ENCODE data around the gene MYO19.
A peak's percentile ranks its signal among the peaks of the same experiment; 100 is the strongest.

Gene MYO19, protein sequence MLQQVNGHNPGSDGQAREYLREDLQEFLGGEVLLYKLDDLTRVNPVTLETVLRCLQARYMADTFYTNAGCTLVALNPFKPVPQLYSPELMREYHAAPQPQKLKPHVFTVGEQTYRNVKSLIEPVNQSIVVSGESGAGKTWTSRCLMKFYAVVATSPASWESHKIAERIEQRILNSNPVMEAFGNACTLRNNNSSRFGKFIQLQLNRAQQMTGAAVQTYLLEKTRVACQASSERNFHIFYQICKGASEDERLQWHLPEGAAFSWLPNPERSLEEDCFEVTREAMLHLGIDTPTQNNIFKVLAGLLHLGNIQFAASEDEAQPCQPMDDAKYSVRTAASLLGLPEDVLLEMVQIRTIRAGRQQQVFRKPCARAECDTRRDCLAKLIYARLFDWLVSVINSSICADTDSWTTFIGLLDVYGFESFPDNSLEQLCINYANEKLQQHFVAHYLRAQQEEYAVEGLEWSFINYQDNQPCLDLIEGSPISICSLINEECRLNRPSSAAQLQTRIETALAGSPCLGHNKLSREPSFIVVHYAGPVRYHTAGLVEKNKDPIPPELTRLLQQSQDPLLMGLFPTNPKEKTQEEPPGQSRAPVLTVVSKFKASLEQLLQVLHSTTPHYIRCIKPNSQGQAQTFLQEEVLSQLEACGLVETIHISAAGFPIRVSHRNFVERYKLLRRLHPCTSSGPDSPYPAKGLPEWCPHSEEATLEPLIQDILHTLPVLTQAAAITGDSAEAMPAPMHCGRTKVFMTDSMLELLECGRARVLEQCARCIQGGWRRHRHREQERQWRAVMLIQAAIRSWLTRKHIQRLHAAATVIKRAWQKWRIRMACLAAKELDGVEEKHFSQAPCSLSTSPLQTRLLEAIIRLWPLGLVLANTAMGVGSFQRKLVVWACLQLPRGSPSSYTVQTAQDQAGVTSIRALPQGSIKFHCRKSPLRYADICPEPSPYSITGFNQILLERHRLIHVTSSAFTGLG

DNA sequence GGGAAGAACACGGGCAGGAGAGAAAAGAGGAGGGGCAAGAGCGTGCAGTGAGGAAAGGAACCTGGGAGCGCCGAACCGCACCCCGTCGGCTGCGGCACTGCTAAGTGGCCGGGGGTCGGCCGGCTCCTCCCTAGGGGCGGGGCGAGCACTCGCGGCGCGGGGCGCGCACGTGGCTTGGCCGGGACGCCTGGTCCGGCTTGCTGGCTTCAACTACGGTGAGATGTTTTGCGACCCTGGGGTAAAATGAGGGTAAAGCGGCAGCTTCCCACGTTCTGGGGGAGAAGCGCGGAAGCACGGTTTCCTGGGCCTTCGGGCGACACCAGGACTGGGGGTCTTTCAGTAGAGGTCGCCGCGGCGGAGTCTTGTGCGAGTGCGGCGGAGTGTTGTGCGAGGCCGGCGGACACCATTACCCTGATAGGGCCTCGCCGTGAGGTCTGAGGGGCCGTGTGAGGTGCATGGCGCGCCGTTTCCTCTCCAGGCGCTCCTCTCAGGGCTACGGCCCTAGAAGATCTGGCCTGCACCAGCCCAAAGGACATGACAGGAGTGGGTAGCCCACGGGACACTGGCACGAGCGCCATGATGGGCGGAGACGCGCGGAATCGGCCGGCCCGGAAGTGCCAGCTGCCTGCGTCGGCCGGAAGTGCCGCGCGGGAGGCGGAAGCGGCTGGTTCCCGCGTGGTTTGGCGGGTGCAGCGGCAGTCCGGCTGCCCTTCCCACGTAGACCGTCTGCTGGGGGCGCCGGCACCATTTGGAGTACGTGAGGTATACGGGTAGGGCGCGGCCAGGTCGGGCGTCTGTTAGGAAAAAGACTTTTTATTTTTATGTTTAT, at the start of gene MYO19, which contains the start of gene PIGW:
TSS of gene MYO19 (minus strand) at position 29 of the 829 bp plus-strand sequence. CDS start 2,330 bp downstream, outside the sequence.
TSS of gene PIGW (plus strand) at position 148 of the 829 bp plus-strand sequence. CDS start 2,115 bp downstream, outside the sequence.
- DNase-seq (ENCODE audit: low read depth): peak; percentile 81

DNA sequence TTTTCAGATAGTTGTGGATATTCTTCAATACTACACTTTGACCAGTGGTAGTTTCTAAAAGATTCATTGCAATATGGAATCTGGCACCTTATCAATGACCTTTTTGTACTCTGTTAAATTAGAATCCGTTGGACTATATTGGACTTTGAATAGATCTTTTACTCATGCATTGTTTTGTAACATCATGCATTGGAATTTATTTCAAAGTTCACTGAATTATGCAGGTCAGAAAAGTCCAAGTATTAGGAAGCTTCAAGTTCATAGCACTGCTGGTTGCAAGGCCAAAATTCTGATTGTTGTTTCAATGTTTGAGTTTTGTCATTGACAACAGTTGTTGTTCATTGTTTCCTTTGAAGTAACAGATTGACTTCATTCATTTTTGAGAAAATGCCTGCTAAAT, 49.1 kb upstream of the MYO19 start:
- DNase-seq (ENCODE audit: low read depth): no peak

DNA sequence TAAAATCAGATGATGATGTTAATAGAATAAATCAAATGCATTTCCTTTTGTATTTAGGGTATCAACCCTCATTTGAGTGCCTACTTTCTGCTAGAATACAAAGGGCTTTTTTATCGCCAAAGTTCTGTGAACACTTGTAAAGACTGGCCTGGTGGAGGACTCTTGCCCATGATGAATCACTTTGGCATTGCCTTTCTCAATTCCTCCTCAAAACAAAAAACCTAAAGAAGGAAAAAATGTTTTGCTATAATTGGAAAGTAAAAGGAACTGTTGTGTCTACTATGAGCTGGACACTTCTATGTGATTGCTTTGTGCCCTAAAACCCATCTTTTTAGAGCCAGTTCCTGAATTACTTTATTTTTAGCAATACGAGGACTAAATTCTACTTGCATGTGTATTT, 44.0 kb upstream of the MYO19 start:
- DNase-seq (ENCODE audit: low read depth): no peak

DNA sequence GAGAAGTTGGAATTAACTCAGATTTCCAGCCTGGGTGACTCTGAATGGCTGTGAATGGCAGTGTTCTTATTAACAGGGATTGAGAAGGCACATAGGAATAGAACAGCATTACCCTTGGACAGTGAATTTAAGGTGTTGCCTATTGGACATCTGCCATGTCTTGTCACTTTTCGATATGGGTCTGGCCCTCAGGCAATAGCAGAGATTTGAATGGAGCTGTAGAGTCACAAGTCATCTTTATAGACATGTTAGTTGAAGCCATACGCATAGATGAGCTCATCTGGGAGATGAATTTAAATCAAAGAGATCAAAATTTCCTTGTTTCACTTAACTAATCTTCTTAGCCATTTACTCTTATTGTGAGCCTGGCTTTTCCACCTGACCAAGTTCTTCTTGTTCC, 42.1 kb upstream of the MYO19 start:
- DNase-seq (ENCODE audit: low read depth): no peak

DNA sequence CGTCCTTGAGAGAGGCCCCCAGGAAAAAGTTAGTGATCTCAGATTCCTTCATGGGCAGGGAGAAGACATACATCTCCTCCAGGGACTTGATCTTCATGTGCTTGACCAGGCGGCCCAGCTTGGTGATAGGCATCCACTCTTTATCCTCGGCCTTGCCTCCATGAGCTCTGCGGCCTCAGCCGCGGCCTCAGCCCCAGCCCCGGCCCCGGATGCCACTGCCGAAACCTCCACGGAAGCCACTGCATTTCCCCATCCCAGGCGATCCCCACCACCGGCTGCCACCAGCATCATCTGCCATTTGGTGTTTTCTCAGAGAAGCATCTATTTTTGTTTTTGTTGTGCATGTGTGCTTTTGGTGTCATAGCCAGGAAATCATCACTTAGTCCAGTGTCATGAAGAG, 40.4 kb upstream of the MYO19 start:
- DNase-seq (ENCODE audit: low read depth): no peak

DNA sequence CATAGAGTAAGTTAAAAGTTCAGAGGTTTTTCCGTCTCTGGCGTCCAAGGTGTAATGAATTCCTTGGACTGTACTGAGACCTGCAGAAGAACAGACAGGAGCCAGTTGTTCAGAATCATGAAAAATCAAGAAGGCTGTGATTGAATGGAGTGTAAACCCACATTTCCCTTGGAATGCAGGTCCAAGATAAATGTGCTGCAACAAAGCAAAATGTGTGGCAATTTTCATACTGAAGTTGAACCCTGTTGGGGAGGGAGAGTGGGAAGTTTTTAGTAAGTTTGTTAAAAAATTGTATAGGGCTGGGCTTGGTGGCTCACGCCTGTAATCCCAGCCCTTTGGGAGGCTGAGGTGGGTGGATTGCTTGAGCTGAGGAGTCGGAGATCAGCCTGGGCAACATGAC, 31.4 kb upstream of the MYO19 start:
- DNase-seq (ENCODE audit: low read depth): no peak

DNA sequence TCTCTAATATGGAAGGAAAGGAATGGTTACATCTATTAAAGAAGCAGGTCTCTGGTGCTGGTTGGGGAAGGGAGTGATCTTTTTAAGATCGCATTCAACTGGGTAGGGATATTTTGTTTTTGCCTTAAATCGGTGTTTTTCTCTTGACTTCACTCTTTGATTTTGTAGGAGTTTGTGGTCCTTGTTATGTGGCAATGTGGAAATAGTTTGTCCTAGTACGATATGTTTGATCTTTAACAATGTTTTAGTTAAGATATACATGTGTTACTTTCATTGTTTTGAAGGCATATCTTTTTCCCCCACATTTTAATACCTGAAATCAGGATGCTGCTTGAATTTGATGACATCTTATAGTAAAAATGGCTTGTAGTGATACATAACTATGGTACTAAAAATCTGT, 18.8 kb upstream of the MYO19 start:
- DNase-seq (ENCODE audit: low read depth): no peak

DNA sequence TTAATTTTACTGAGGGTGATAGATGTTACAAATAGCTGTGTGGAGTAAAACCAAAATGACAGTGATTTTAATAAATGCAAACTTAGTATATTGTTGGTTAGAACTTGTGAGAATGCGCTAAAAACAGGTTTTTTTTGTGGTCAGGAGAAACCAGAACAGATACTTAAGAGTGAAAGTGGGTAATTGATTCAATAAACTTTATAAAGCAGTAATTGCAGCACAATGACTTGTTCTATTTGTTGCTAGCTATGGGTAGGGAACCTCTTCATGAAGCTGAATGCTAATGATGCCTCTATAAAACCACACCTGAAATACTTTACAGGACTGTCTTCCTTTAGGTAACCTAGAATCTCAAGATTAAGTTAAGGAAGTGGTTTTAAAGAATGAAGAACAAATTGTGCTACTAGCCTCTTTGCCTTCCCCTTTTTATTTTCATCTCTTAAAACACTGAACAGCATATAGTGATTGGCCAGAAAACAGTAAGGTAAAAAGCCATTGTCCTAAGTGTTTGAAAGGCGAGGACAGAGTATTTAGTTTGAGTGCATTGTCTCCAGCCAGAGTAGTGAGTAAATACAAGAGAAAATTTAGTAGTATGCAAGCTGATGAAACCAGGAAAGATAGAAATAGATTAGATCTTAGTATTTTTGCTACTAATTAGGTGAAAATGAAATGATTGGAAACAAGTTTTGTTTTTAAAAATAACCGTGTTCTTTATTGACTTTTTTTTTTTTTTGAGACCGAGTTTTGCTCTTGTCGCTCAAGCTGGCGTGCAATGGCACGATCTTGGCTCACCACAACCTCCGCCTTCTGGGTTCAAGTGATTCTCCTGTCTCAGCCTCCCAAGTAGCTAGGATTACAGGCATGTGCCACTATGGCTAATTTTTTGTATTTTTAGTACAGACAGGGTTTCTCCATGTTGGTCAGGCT, 16.1 kb upstream of the MYO19 start:
- DNase-seq (ENCODE audit: low read depth): no peak

DNA sequence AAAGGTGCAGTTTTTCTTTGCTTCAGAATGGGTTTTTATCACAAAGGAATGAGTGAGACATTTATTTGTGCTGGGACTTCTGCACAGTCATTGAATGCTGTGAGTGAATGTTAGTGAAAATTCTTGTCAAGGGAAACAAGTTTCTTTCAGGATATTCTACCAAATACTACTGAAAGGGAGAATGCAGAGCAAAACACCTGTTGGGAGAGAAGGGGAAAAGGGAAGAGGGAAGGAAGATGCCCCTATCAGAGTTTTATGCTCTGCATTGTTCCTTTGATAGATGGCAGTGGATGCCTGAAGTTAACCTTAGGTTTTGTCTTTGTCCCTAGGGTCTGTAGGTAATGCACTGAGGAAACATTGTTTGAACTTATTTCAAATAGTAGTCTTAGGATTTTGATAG, 13.1 kb upstream of the MYO19 start:
- no peak for DNase-seq (ENCODE audit: low read depth)

DNA sequence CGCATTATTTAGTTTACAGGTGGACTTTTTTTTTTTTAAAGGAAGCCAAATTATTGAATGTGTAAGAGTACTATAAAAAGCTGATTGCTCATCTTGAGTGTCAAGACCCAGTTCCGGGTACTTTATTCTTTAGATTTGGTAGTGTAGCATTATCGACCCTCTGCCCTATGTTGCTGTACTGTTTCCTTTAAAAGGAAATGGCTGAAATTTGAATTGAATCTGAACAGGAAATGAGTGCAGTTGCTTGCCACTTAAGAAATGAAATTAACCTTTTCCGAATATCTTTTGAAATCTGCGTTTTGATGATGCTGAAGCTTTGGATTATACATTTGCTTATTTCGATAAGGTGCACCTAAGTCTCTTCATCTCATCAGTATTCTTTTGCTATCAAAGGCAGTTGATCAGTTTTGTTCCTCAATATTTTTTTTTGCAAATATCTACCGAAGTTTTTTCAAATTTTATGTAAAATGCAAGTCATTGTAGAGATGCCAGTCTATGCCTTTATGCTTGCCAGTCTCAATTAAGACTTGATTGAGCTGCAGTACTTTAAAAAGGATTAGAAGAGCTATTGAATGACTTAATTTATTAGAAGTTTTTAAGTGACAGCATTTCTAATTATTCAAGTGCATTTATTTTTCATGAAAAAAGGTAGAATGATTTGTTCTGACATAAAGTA, 11.9 kb upstream of the MYO19 start:
- DNase-seq (ENCODE audit: low read depth): no peak

DNA sequence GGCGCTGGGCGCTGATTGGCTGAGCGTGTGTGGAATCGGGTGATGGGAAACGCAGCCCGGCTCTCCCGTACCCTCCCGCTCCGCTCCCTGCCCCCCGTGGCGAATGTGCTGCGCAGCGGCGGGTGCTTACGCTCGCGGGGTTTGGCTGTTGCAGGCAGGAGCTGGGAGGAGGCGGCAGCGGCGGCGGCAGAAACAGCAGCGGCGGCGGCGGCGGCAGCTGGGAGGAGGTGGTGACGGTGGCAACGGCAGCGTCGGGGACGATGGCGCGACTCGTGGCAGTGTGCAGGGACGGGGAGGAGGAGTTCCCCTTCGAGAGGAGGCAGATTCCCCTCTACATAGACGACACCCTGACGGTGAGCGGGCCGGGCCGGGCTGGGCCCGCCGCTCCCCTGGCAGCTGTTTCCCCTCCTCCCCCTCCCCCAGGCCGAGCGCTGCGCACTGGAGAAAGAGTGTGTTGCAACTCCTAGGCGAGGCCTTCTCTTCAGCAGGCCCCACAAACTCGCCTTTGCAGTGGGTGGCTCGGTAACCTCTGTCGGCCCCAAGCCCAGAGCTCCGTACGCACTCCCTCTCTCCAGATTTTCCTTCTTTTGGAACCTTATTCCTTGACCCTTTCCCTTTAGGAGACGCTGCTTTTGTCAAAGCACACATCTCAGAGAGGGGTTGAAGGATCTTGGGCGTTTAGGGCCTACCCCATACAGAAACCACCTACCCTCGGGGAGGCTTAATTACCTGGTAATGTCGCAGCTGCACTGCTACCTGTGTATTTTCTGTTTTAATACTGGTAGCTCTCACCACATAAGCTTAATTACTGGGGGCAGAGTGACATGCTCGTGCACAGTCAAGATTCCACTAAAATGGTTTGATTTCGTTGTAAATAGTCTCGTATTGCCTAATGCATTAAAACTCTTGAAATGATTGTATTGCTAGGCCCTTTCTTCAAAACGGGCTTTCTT, 11.1 kb upstream of the MYO19 start:
- DNase-seq (ENCODE audit: low read depth): peak; percentile 95

DNA sequence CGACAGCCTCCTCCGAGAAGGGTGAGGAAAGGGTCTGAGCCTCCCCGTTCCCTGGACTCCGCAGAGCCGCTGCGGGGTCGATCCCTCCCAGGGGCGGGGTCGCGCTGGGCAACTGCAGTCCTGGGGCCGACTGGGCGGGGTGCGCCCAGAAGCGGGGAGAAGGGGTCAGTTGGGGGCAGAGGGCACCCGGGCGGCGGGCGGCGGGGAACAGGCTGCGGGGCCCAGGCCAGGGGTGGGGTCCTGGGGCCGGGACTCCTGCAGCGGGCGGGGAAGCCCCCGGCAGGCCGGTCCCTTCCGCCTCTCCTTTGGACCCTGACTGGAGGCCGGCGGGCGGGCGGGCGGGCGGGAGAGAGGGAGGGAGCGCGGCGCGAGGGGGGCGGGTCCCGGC, 10.4 kb upstream of the MYO19 start:
- DNase-seq (ENCODE audit: low read depth): no peak

DNA sequence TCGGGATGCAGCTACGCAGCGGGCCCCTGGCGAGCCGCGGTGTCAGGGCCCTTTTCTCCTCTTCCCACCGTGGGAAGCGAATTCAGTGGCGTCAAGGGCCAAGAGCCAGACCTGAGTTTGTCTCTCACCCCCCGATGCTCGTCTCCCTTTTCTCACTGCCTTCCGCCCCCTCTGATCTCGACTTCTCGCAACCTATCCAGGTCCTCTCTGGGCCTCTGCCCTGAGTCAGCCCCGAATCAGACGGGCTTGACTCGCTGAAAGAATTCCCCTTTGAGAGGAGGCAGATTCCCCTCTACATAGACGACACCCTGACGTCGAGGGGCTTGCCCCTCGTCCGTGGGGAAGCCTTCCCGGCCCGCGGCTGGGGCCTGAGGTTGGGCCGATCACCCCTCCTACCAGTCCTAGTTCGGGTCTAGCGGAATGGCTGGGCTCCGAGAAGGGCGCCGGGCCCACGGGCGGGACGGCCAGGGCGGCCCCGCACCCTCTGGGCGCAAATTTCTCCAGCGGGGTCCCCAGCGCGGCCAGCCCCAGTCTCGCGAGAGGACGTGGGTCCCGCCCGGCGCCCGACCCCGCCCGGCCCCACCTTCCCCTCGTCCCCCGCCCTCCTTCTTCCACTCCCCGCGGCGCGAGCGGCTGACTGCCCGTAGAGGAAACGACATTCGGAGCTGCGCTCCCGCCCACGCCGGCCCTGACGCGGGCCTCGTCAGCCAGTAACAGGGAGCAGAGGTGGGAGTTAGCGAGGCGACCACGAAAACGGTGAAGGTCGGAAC, 9.8 kb upstream of the MYO19 start, which contains the start of gene GGNBP2:
TSS of gene GGNBP2 (plus strand) at position 613 of the 770 bp plus-strand sequence. CDS start 806 bp downstream, outside the sequence.
- DNase-seq (ENCODE audit: low read depth): peak; percentile 84

DNA sequence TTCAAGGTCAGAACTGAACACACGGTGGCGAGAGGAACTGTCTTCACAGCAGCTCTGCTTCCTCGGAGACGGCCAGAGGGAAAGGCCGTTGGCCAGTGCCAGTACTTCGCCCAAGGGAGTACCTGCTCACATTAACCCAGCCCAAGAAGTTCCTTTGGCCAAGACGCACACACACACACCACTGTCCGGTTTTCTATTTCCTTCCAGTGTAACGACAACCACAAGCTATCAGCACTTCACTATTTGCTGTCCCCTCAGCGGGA, 9.3 kb upstream of the MYO19 start:
- DNase-seq (ENCODE audit: low read depth): no peak

DNA sequence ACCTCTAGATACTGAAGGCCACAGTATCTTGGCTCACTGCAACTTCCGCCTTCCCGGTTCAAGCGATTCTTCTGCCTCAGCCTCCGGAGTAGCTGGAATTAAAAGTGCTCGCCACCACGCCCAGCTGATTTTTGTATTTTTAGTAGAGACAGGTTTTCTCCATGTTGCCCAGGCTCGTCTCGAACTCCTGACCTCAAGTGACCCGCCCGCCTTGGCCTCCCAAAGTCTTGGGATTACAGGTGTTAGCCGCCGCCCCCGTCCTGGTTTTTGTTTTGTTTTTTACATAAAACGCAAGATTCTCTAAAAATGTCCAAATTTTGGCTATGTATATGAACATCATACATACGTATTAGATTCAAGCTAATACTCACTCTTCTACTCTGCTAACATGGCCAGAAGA, 8.1 kb upstream of the MYO19 start:
- DNase-seq (ENCODE audit: low read depth): no peak

DNA sequence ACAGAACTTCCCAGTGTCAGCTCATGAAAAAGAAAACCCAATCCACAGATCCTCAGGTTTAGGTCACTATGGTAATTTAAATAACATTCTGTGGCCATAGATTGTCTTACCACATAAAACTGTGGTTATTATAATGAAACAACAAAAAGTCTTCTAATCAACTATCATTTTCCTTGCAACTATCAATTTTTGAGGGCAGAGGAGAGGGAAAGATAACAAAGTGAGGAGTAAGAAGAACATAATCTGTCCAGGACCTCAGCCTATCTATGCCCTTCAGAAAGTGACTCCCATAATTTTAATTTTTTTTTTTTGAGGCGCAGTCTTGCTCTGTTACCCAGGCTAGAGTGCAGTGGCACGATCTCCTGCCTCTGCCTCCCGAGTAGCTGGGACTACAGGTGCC, 6.0 kb upstream of the MYO19 start:
- no peak for DNase-seq (ENCODE audit: low read depth)

DNA sequence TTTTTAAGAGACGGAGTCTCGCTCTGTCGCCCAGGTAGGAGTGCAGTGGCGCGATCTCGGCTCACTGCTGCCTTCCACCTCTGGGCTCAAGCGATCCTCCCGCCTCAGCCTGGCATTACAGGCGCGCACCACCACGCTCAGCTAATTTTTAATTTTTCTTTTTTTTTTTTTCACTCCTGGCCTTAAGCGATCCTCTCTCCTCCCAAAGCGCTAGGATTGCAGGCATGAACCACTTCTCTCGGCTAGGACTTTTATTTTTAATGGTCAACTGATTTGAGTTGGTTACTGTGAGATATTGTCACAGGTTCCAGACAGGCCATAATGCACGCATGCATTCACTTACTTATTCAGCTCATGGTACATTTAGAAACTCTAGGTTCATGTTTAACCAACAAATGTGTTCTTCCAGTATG, 1.0 kb upstream of the MYO19 start:
- DNase-seq (ENCODE audit: low read depth): no peak

All from activated T-helper 1 cell treated with Interleukin-2 at 50 U/mL for 16 hours (primary cell).